H1 (cell line): ENCODE data around the gene FAM228B. TPM values are rescaled to one million over a fixed set of nuclear protein-coding genes. Genes with fewer than 3 reads are reported as not detected.

Experiments used
- CTCF ChIA-PET: fragments of 300-600 bp; sonication (Branson Sonifier 250); formaldehyde crosslinking; loops from one replicate; lab custom pipeline; 2021; ENCODE audit not compliant: partially characterized antibody; lab: Charles Lee
- POLR2A ChIA-PET: fragments of 300-600 bp; sonication (Branson Sonifier 250); formaldehyde crosslinking; loops from one replicate; lab custom pipeline; 2021; ENCODE audit warnings: inconsistent platforms; ENCODE audit not compliant: partially characterized antibody; lab: Charles Lee
- DNase-seq, 2 experiments: peaks; one replicate each; pipeline versions ENCODE4 v3.0.0 to v3.0.0-alpha.2; 2010 to 2022; ENCODE audit warnings: low spot score in 2 of 2, low read depth in 1 of 2, mixed read lengths in 1 of 2
- FAIRE-seq: peaks from 2 replicates; lab custom pipeline; 2011; peaks lifted over from hg19 to GRCh38; lab: Jason Lieb, UNC
- H2AFZ ChIP-seq: 2 replicates; pipeline ENCODE4 v1.8.1; 2012; ENCODE audit warnings: low read length, inconsistent platforms
- H2AK5ac ChIP-seq: 2 replicates; pipeline ENCODE4 v1.6.1; 2013; ENCODE audit warnings: low read depth, low read length
- H2BK120ac ChIP-seq: replicated peaks from 2 replicates; pipeline ENCODE3; 2013; ENCODE audit warnings: low read depth, low read length, inconsistent platforms
- H2BK12ac ChIP-seq: 2 replicates; pipeline ENCODE4 v1.6.1; 2013; ENCODE audit warnings: low read depth, low read length
- H2BK15ac ChIP-seq: 2 replicates; pipeline ENCODE4 v1.6.1; 2013; ENCODE audit warnings: low read length
- H2BK20ac ChIP-seq: 2 replicates; pipeline ENCODE4 v1.6.1; 2013; ENCODE audit warnings: low read length
- H2BK5ac ChIP-seq: 2 replicates; pipeline ENCODE4 v1.6.1; 2013; ENCODE audit warnings: low read depth, low read length
- H3K14ac ChIP-seq: 2 replicates; pipeline ENCODE4 v1.6.1; 2013; ENCODE audit warnings: inconsistent platforms; ENCODE audit not compliant: insufficient read length
- H3K18ac ChIP-seq: 2 replicates; pipeline ENCODE4 v1.6.1; 2013; ENCODE audit warnings: low read length; ENCODE audit errors: extremely low read depth
- H3K23ac ChIP-seq: 2 replicates; pipeline ENCODE4 v1.6.1; 2013; ENCODE audit warnings: inconsistent platforms; ENCODE audit not compliant: insufficient read length
- H3K23me2 ChIP-seq: 2 replicates; pipeline ENCODE4 v1.6.1; 2013; ENCODE audit warnings: low read depth, low read length
- H3K27ac ChIP-seq: 2 replicates; pipeline ENCODE4 v1.6.1; 2011; ENCODE audit warnings: low read depth, low read length, inconsistent platforms
- H3K27me3 ChIP-seq, 4 experiments: replicated peaks in 1 of 4; 1 replicate in 1 of 4; 2 replicates in 3 of 4; pipeline versions ENCODE4 v1.6.1 to v1.8.1; 2011 to 2013; ENCODE audit warnings: low read length in 3 of 4, mild to moderate bottlenecking in 3 of 4, inconsistent platforms in 2 of 4, mixed read lengths in 2 of 4, moderate library complexity in 1 of 4; ENCODE audit not compliant: control insufficient read depth in 3 of 4, insufficient read depth in 3 of 4; ENCODE audit errors: extremely low read depth in 1 of 4
- H3K36me3 ChIP-seq, 4 experiments: 2 replicates each; pipeline versions ENCODE4 v1.6.1 to v1.8.1; 2011 to 2013; ENCODE audit warnings: mild to moderate bottlenecking in 4 of 4, low read length in 3 of 4, moderate library complexity in 2 of 4, control low read depth in 1 of 4, inconsistent platforms in 1 of 4; ENCODE audit not compliant: insufficient read depth in 4 of 4, control insufficient read depth in 2 of 4
- H3K4ac ChIP-seq: replicated peaks from 2 replicates; pipeline ENCODE3; 2013; ENCODE audit warnings: low read length, low read depth, mixed read lengths, inconsistent platforms; ENCODE audit not compliant: insufficient read length
- H3K4me1 ChIP-seq, 4 experiments: replicated peaks in 1 of 4; 1 replicate in 1 of 4; 2 replicates in 3 of 4; pipeline versions ENCODE4 v1.6.1 to v1.8.1; 2011 to 2013; ENCODE audit warnings: low read length in 3 of 4, inconsistent platforms in 2 of 4, mixed read lengths in 1 of 4; ENCODE audit not compliant: insufficient read depth in 4 of 4, control insufficient read depth in 3 of 4
- H3K4me2 ChIP-seq, 2 experiments: 2 replicates each; pipeline versions ENCODE4 v1.6.1 to v1.8.1; 2011 to 2013; ENCODE audit warnings: low read depth in 2 of 2, low read length in 2 of 2, control low read depth in 1 of 2, inconsistent platforms in 1 of 2, mild to moderate bottlenecking in 1 of 2; ENCODE audit not compliant: insufficient read depth in 1 of 2
- H3K4me3 ChIP-seq, 4 experiments: fragments of 200-600, 300-600 bp in 1 of 4; sonication (generic), shearing (Covaris generic), sonication (Bioruptor Twin) in 1 of 4; 2 replicates each; pipeline versions ENCODE4 v1.5.1 to v1.8.1; 2011 to 2016; ENCODE audit warnings: low read length in 4 of 4, low read depth in 3 of 4, control low read depth in 2 of 4, inconsistent platforms in 2 of 4, mild to moderate bottlenecking in 2 of 4, mixed read lengths in 1 of 4, moderate library complexity in 1 of 4; ENCODE audit not compliant: insufficient read depth in 2 of 4; ENCODE audit errors: extremely low read depth in 1 of 4
- H3K56ac ChIP-seq: replicated peaks from 2 replicates; pipeline ENCODE3; 2013; ENCODE audit warnings: low read depth, mild to moderate bottlenecking, mixed read lengths, low read length, inconsistent platforms; ENCODE audit not compliant: insufficient read length
- H3K79me1 ChIP-seq: 2 replicates; pipeline ENCODE4 v1.6.1; 2013; ENCODE audit warnings: low read depth, low read length, control low read depth
- H3K79me2 ChIP-seq, 2 experiments: 2 replicates each; pipeline versions ENCODE4 v1.6.1 to v1.8.1; 2012 to 2013; ENCODE audit warnings: low read length in 2 of 2, mild to moderate bottlenecking in 2 of 2, inconsistent platforms in 1 of 2; ENCODE audit not compliant: insufficient read depth in 2 of 2, control insufficient read depth in 1 of 2
- H3K9ac ChIP-seq, 4 experiments: replicated peaks in 1 of 4; 1 replicate in 1 of 4; 2 replicates in 3 of 4; pipeline versions ENCODE4 v1.6.1 to v1.8.1; 2011 to 2013; ENCODE audit warnings: low read depth in 3 of 4, low read length in 3 of 4, control low read depth in 2 of 4, mild to moderate bottlenecking in 2 of 4, moderate library complexity in 2 of 4, inconsistent platforms in 1 of 4; ENCODE audit errors: extremely low read depth in 1 of 4
- H3K9me3 ChIP-seq, 2 experiments: 2 replicates each; pipeline versions ENCODE4 v1.6.1 to v1.8.1; 2012 to 2013; ENCODE audit warnings: mild to moderate bottlenecking in 2 of 2, moderate library complexity in 2 of 2, control low read depth in 1 of 2, inconsistent platforms in 1 of 2, low read depth in 1 of 2, low read length in 1 of 2, mixed read lengths in 1 of 2; ENCODE audit not compliant: insufficient read depth in 2 of 2
- H4K20me1 ChIP-seq, 2 experiments: replicated peaks in 1 of 2; 2 replicates each; pipeline versions ENCODE3 to v1.8.1; 2011 to 2013; ENCODE audit warnings: inconsistent platforms in 2 of 2, low read length in 2 of 2, mild to moderate bottlenecking in 1 of 2; ENCODE audit not compliant: insufficient read depth in 2 of 2, control insufficient read depth in 1 of 2
- H4K5ac ChIP-seq: 2 replicates; pipeline ENCODE4 v1.6.1; 2013; ENCODE audit warnings: low read length, low read depth, mixed read lengths, inconsistent platforms; ENCODE audit not compliant: insufficient read length
- H4K8ac ChIP-seq: 2 replicates; pipeline ENCODE4 v1.8.0; 2013; ENCODE audit warnings: mild to moderate bottlenecking, moderate library complexity, low read length, inconsistent platforms; ENCODE audit not compliant: insufficient read depth; ENCODE audit errors: extremely low read depth
- H4K91ac ChIP-seq: replicated peaks from 2 replicates; pipeline ENCODE3; 2013; ENCODE audit warnings: low read length, mixed read lengths, inconsistent platforms; ENCODE audit not compliant: insufficient read length
- POLR2A ChIP-seq, 2 experiments: IDR thresholded peaks; 1 replicate in 1 of 2; 2 replicates in 1 of 2; pipeline ENCODE4 v1.6.1; 2011; ENCODE audit warnings: low read depth in 2 of 2, low read length in 2 of 2, mild to moderate bottlenecking in 2 of 2; ENCODE audit errors: control extremely low read depth in 1 of 2
- WGBS, 2 experiments: shearing (Covaris generic) in 1 of 2; methylation state at CpG; one replicate each; pipeline versions ENCODE4 v1.1.6 to v1.1.7; 2013 to 2015; ENCODE audit warnings: low lambda C conversion rate in 2 of 2, mixed read lengths in 2 of 2, inconsistent platforms in 1 of 2, low coverage in 1 of 2, missing lambda C conversion rate in 1 of 2; ENCODE audit not compliant: insufficient replicate concordance in 2 of 2, insufficient coverage in 1 of 2, insufficient read length in 1 of 2; ENCODE audit errors: extremely low coverage in 1 of 2, missing lambda C conversion rate in 1 of 2; 5-methylcytosine and 5-hydroxymethylcytosine counted together
- polyA plus RNA-seq, 7 experiments: library from polyadenylated mRNA; depleted of rRNA in 3 of 7; stranded (reverse) in 5 of 7; unstranded in 2 of 7; fragments of >200 nt in 5 of 7; fragments of 200-250 nt in 2 of 7; gene quantifications; 1 replicate in 5 of 7; 2 replicates in 1 of 7; 4 replicates in 1 of 7; pipeline versions ENCODE4 v1.2.1 to v1.2.3, GENCODE V29; 2011 to 2013; ENCODE audit warnings: missing spikeins in 2 of 7, mixed read lengths in 2 of 7
- total RNA-seq: library from RNA; stranded (reverse); fragmentation: NEBNext Ultra II Directional; extraction: Animal tissue kit (Norgen Biotek cat#: 25700); gene quantifications from 2 replicates; pipeline ENCODE4 v1.2.1, GENCODE V29; 2021

Gene FAM228B
- total and polyA plus RNA-seq, 2 of the 8 experiments (the other 6 are each of a cell fraction or from before 2014, with no cell fraction given): 1.4 to 3.2 TPM

GRCh38 chr2:24087032-24087431 lies 36.2 kb upstream of the FAM228B start:
- Histone ChIP-seq H3K23me2 (peaks cover 10% of the 10 kb centered on the region), H2BK120ac (no peak overlapping the region), H3K4ac (no peak overlapping the region), H4K5ac (no peak overlapping the region), H3K23ac (no peak overlapping the region), H4K91ac (no peak overlapping the region), H2BK5ac (no peak overlapping the region), H2AFZ (no peak overlapping the region), H2BK20ac (no peak overlapping the region), H4K8ac (no peak overlapping the region), H3K79me2 (no peaks in the 10 kb centered on the region), H3K27ac (no peak overlapping the region), H3K79me1 (no peaks in the 10 kb centered on the region), H4K20me1 (no peaks in the 10 kb centered on the region), H3K14ac (no peak overlapping the region), H3K36me3 (peaks cover 4 to 9% (median 7%) of the 10 kb centered on the region in 4 experiments; a peak in 6 of 8 replicates), H2BK15ac (no peak overlapping the region), H3K27me3 (no peaks in the 10 kb centered on the region), H3K9me3 (no peaks in the 10 kb centered on the region), H3K4me3 (no peak overlapping the region), H3K56ac (no peak overlapping the region), H2AK5ac (no peak overlapping the region), H3K4me2 (no peak overlapping the region), H2BK12ac (no peak overlapping the region), H3K4me1 (peaks cover 4 to 11% (median 9%) of the 10 kb centered on the region in 4 experiments), H3K18ac (no peak overlapping the region), H3K9ac (no peak overlapping the region)
- 90% methylated on average over 3 of the region's 3 CpGs; no CpG with 5 or more reads in 1 of the 2 experiments for WGBS, 2 experiments
- ChIA-PET POLR2A (interaction anchor here (0.6 kb wide), 1 partner anchor 977 kb away, joined by 3 read pairs; no protein-coding TSS in a partner anchor), CTCF (interaction anchor here (1.2 kb wide), 1 partner anchor 17 kb away, joined by 4 read pairs; no protein-coding TSS in a partner anchor)
- DNase-seq (no peak), FAIRE-seq (no peak)
- TF ChIP-seq POLR2A (IDR thresholded peaks at IDR 0.05; ENCODE audit: control extremely low read depth in 1 of 2, low read depth in 2 of 2, low read length in 2 of 2): no peak
